ENCODE measurements around the gene ELOVL6. TPM values are rescaled to one million over a fixed set of nuclear protein-coding genes. Genes with fewer than 3 reads are reported as not detected.

The ELOVL6 gene
- polyA plus RNA-seq, 3 donors: 29.9 to 37.4 (median 31.7) TPM

GRCh38 chr4:110019153-110019552 lies 179.3 kb downstream of the ELOVL6 start:
- DNase-seq (ENCODE audit: extremely low read depth in 1 of 11, low read depth in 9 of 11, low spot score in 4 of 11): no peak

GRCh38 chr4:110014233-110014632 lies 184.2 kb downstream of the ELOVL6 start:
- no peak for DNase-seq (ENCODE audit: extremely low read depth in 1 of 11, low read depth in 9 of 11, low spot score in 4 of 11)

GRCh38 chr4:110012917-110013316 lies 185.5 kb downstream of the ELOVL6 start:
- no peak for DNase-seq (ENCODE audit: extremely low read depth in 1 of 11, low read depth in 9 of 11, low spot score in 4 of 11)

GRCh38 chr4:110010797-110011196 lies 187.6 kb downstream of the ELOVL6 start:
- no peak for DNase-seq (ENCODE audit: extremely low read depth in 1 of 11, low read depth in 9 of 11, low spot score in 4 of 11)

- DNase-seq (ENCODE audit: extremely low read depth in 1 of 11, low read depth in 9 of 11, low spot score in 4 of 11): peak in 2 of 11 donors; percentile 60 to 73
Measured at GRCh38 chr4:110009550-110009949, 188.9 kb downstream of the ELOVL6 start.

- DNase-seq (ENCODE audit: extremely low read depth in 1 of 11, low read depth in 9 of 11, low spot score in 4 of 11): no peak
Measured at GRCh38 chr4:110008540-110008939, 189.9 kb downstream of the ELOVL6 start.

GRCh38 chr4:110007217-110007616 lies 191.2 kb downstream of the ELOVL6 start:
- DNase-seq (ENCODE audit: extremely low read depth in 1 of 11, low read depth in 9 of 11, low spot score in 4 of 11): no peak

GRCh38 chr4:110005461-110006056 lies 192.9 kb downstream of the ELOVL6 start:
- peak in 9 of 11 donors; percentile 36 to 81 (median 58) for DNase-seq (ENCODE audit: extremely low read depth in 1 of 11, low read depth in 9 of 11, low spot score in 4 of 11)

- peak in 3 of 11 donors; percentile 49 to 67 (median 63) for DNase-seq (ENCODE audit: extremely low read depth in 1 of 11, low read depth in 9 of 11, low spot score in 4 of 11)
Measured at GRCh38 chr4:110004556-110004955, 193.9 kb downstream of the ELOVL6 start.

- no peak for DNase-seq (ENCODE audit: extremely low read depth in 1 of 11, low read depth in 9 of 11, low spot score in 4 of 11)
Measured at GRCh38 chr4:110003401-110004187, 194.8 kb downstream of the ELOVL6 start.

GRCh38 chr4:110002326-110002725 lies 196.1 kb downstream of the ELOVL6 start:
- DNase-seq (ENCODE audit: extremely low read depth in 1 of 11, low read depth in 9 of 11, low spot score in 4 of 11): no peak

- no peak for DNase-seq (ENCODE audit: extremely low read depth in 1 of 11, low read depth in 9 of 11, low spot score in 4 of 11)
Measured at GRCh38 chr4:109999585-109999912, 198.9 kb downstream of the ELOVL6 start.

GRCh38 chr4:109998867-109999584 lies 199.4 kb downstream of the ELOVL6 start:
- DNase-seq (ENCODE audit: extremely low read depth in 1 of 11, low read depth in 9 of 11, low spot score in 4 of 11): peak in 10 of 11 donors; percentile 35 to 79 (median 51)

GRCh38 chr4:109996526-109996925 lies 201.9 kb downstream of the ELOVL6 start:
- no peak for DNase-seq (ENCODE audit: extremely low read depth in 1 of 11, low read depth in 9 of 11, low spot score in 4 of 11)

Data from renal cortex interstitium (tissue), 11 donors.